ENCODE measurements around the gene REXO4.

Gene REXO4

GRCh38 chr9:133425049-133425632, 7.3 kb upstream of the REXO4 start:
- Histone ChIP-seq H3K9me3 (peaks cover 11% of the 10 kb centered on the region), H3K9ac (no peak overlapping the region), H3K27ac (no peak overlapping the region), H3K4me1 (peaks cover 20% of the 10 kb centered on the region), H3K27me3 (peaks cover 44% of the 10 kb centered on the region), H4K20me1 (no peaks in the 10 kb centered on the region), H3K4me2 (no peak overlapping the region), H3K4me3 (no peak overlapping the region), H3K36me3 (no peaks in the 10 kb centered on the region)
- TF ChIP-seq Cebpa-rat (IDR thresholded peaks at IDR 0.05): no peak

GRCh38 chr9:133424187-133424586, 6.4 kb upstream of the REXO4 start:
- TF ChIP-seq Cebpa-rat (IDR thresholded peaks at IDR 0.05): no peak
- H3K4me1 ChIP-seq: peaks cover 24% of the 10 kb centered on the region
- H3K9ac ChIP-seq: no peak overlapping the region
- peaks cover 34% of the 10 kb centered on the region for H3K27me3 ChIP-seq
- H3K4me2 ChIP-seq: no peak overlapping the region
- no peaks in the 10 kb centered on the region for H4K20me1 ChIP-seq
- no peak overlapping the region for H3K4me3 ChIP-seq
- H3K27ac ChIP-seq: no peak overlapping the region
- H3K36me3 ChIP-seq: no peaks in the 10 kb centered on the region
- H3K9me3 ChIP-seq: peaks cover 11% of the 10 kb centered on the region

- TF ChIP-seq Cebpa-rat (IDR thresholded peaks at IDR 0.05): no peak
- H3K9ac ChIP-seq: no peak overlapping the region
- H3K27me3 ChIP-seq: peaks cover 25% of the 10 kb centered on the region
- peaks cover 11% of the 10 kb centered on the region for H3K9me3 ChIP-seq
- no peaks in the 10 kb centered on the region for H3K36me3 ChIP-seq
- no peak overlapping the region for H3K4me3 ChIP-seq
- H4K20me1 ChIP-seq: no peaks in the 10 kb centered on the region
- H3K4me1 ChIP-seq: peaks cover 34% of the 10 kb centered on the region
- no peak overlapping the region for H3K4me2 ChIP-seq
- no peak overlapping the region for H3K27ac ChIP-seq
Observed at GRCh38 chr9:133423216-133423615, 5.4 kb upstream of the REXO4 start.

- H3K36me3 ChIP-seq: no peaks in the 10 kb centered on the region
- no peak within 1 kb of the TSS for H3K4me2 ChIP-seq
- H3K4me3 ChIP-seq: no peak within 1 kb of the TSS
- peak within 1 kb of the TSS; percentile 46; the same call in 1 of the 2 replicates for H3K27ac ChIP-seq
- no peaks in the 10 kb centered on the region for H3K9me3 ChIP-seq
- H3K27me3 ChIP-seq: peaks cover 12% of the 10 kb centered on the region
- peaks cover 5% of the 10 kb centered on the region for H4K20me1 ChIP-seq
- no peak for TF ChIP-seq Cebpa-rat (IDR thresholded peaks at IDR 0.05)
- H3K9ac ChIP-seq: no peak within 1 kb of the TSS
- H3K4me1 ChIP-seq: peaks cover 37% of the 10 kb centered on the region
Observed at GRCh38 chr9:133421615-133422542, 4.1 kb upstream of the REXO4 start, which contains the start of gene ADAMTS13. TSS of gene ADAMTS13 (plus strand) at chr9:133422367. CDS start at chr9:133422444, 77 bp downstream.

- no peak overlapping the region for H3K9ac ChIP-seq
- H3K9me3 ChIP-seq: no peaks in the 10 kb centered on the region
- peaks cover 12% of the 10 kb centered on the region for H3K36me3 ChIP-seq
- peak overlapping the region; percentile 47 for H3K4me2 ChIP-seq
- H3K4me1 ChIP-seq: peaks cover 52% of the 10 kb centered on the region
- no peaks in the 10 kb centered on the region for H3K27me3 ChIP-seq
- TF ChIP-seq Cebpa-rat (IDR thresholded peaks at IDR 0.05): no peak
- H3K27ac ChIP-seq: no peak overlapping the region
- peaks cover 20% of the 10 kb centered on the region for H4K20me1 ChIP-seq
- no peak overlapping the region for H3K4me3 ChIP-seq
Observed at GRCh38 chr9:133420392-133420827, 2.6 kb upstream of the REXO4 start.

- H3K9ac ChIP-seq: no peak overlapping the region
- no peaks in the 10 kb centered on the region for H3K9me3 ChIP-seq
- no peaks in the 10 kb centered on the region for H3K27me3 ChIP-seq
- H3K36me3 ChIP-seq: peaks cover 26% of the 10 kb centered on the region
- H3K4me2 ChIP-seq: peak overlapping the region; percentile 94
- H3K4me3 ChIP-seq: peak overlapping the region; percentile 78; the same call in 1 of the 2 replicates
- peaks cover 34% of the 10 kb centered on the region for H4K20me1 ChIP-seq
- no peak for TF ChIP-seq Cebpa-rat (IDR thresholded peaks at IDR 0.05)
- H3K27ac ChIP-seq: no peak overlapping the region
- H3K4me1 ChIP-seq: peaks cover 57% of the 10 kb centered on the region
Observed at GRCh38 chr9:133419005-133419404, 1.2 kb upstream of the REXO4 start.

- Histone ChIP-seq H3K9me3 (no peaks in the 10 kb centered on the region), H3K4me3 (no peak overlapping the region), H3K36me3 (peaks cover 64% of the 10 kb centered on the region), H4K20me1 (peaks cover 72% of the 10 kb centered on the region), H3K27ac (no peak overlapping the region), H3K27me3 (no peaks in the 10 kb centered on the region), H3K4me1 (peaks cover 43% of the 10 kb centered on the region), H3K4me2 (peak overlapping the region; percentile 94; the same call in 1 of the 2 replicates), H3K9ac (no peak overlapping the region)
- TF ChIP-seq Cebpa-rat (IDR thresholded peaks at IDR 0.05): no peak
Observed at GRCh38 chr9:133415170-133415569, 2.6 kb downstream of the REXO4 start.

GRCh38 chr9:133408042-133408441, 9.8 kb downstream of the REXO4 start:
- Histone ChIP-seq H4K20me1 (peaks cover 88% of the 10 kb centered on the region), H3K27me3 (no peaks in the 10 kb centered on the region), H3K4me3 (no peak overlapping the region), H3K36me3 (peaks cover 100% of the 10 kb centered on the region), H3K4me2 (no peak overlapping the region), H3K27ac (no peak overlapping the region), H3K9me3 (no peaks in the 10 kb centered on the region), H3K4me1 (no peaks in the 10 kb centered on the region), H3K9ac (no peak overlapping the region)
- no peak for TF ChIP-seq Cebpa-rat (IDR thresholded peaks at IDR 0.05)

- Histone ChIP-seq H3K9ac (no peak overlapping the region), H4K20me1 (peaks cover 88% of the 10 kb centered on the region), H3K27me3 (no peaks in the 10 kb centered on the region), H3K4me1 (no peaks in the 10 kb centered on the region), H3K27ac (0 out of 2 replicates have a peak overlapping the region, but pooled peaks have one; percentile 20), H3K36me3 (peaks cover 100% of the 10 kb centered on the region), H3K4me3 (no peak overlapping the region), H3K9me3 (no peaks in the 10 kb centered on the region), H3K4me2 (no peak overlapping the region)
- TF ChIP-seq Cebpa-rat (IDR thresholded peaks at IDR 0.05): no peak
Observed at GRCh38 chr9:133406480-133407307, 11.1 kb downstream of the REXO4 start.
